DOHH2 (cell line): ENCODE measurements around the gene SIGLEC7.

ENCODE experiments used
- EZH2phosphoT487 ChIP-seq: fragments of 200-600 bp; sonication (generic); IDR thresholded peaks from 2 replicates; pipeline ENCODE4 v1.6.1; 2017; ENCODE audit warnings: borderline replicate concordance, mild to moderate bottlenecking, antibody characterized with exemption, low read length, moderate library complexity, mixed read lengths
- TF ChIP-seq, protein P1 (sequence below): fragments of 200-600 bp; sonication (generic); IDR thresholded peaks from one replicate; pipeline ENCODE4 v1.5.1; 2014; ENCODE audit warnings: antibody characterized with exemption, mild to moderate bottlenecking, low read depth, low read length; ENCODE audit not compliant: poor library complexity, severe bottlenecking

DNA sequence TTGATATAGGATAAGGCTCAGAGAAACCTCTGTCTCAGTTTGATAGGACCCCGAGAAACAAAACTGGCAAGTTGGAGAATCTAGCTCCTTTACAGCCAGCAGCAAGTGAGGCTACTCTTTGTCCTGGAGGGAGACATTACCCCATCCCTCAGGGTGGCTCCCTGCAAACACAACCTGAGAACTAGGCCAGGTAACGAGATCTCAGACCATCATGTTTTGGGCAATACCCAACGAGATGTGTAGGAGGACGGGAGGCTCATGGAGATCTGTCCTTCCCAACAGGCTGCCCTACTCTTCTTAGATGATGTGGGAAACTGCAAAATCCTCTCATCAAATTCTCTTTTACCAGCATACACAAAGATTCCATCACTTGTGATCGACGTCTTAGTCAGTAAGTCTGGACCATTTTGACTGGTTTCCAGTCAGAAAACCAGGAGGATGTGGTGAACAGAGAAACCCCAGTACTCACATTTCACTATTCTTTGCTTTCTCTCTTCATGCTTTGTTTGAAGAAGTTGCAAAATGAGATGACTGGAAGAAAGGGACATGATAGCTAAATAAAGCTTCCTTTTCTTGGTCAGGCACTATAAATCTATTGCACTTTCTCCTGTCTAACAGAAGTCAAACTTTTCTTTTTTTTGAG, 27.9 kb upstream of the SIGLEC7 start:
- TF ChIP-seq, protein P1, sequence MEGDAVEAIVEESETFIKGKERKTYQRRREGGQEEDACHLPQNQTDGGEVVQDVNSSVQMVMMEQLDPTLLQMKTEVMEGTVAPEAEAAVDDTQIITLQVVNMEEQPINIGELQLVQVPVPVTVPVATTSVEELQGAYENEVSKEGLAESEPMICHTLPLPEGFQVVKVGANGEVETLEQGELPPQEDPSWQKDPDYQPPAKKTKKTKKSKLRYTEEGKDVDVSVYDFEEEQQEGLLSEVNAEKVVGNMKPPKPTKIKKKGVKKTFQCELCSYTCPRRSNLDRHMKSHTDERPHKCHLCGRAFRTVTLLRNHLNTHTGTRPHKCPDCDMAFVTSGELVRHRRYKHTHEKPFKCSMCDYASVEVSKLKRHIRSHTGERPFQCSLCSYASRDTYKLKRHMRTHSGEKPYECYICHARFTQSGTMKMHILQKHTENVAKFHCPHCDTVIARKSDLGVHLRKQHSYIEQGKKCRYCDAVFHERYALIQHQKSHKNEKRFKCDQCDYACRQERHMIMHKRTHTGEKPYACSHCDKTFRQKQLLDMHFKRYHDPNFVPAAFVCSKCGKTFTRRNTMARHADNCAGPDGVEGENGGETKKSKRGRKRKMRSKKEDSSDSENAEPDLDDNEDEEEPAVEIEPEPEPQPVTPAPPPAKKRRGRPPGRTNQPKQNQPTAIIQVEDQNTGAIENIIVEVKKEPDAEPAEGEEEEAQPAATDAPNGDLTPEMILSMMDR, result no peak
- TF ChIP-seq EZH2phosphoT487, result no peak
